OCI-LY3 (cell line): Measurements from ENCODE around the gene MAP7D3.
"Not testable (repeated sequence)": the region's sequence is repeated elsewhere in the genome, so short reads cannot be mapped to it uniquely, and the experiment has no call there.

Source experiments
- H2AFZ ChIP-seq: fragments of 200-600, 300-600 bp; shearing (Covaris generic); 2 replicates; pipeline ENCODE4 v1.6.0; 2014; ENCODE audit warnings: antibody characterized with exemption, low read depth, low read length
- H3K27ac ChIP-seq: fragments of 200-600, 300-600 bp; sonication (generic); 2 replicates; pipeline ENCODE4 v1.5.1; 2014; ENCODE audit warnings: mild to moderate bottlenecking, low read length, moderate library complexity, mixed read lengths
- H3K27me3 ChIP-seq: fragments of 200-600, 300-600 bp; sonication (generic); 2 replicates; pipeline ENCODE4 v1.6.1; 2014; ENCODE audit warnings: low read depth, low read length, mixed read lengths
- H3K36me3 ChIP-seq: fragments of 200-600, 300-600 bp; sonication (generic); replicated peaks from 2 replicates; pipeline ENCODE3; 2014; ENCODE audit warnings: low read depth, low read length, mixed read lengths
- H3K4me1 ChIP-seq: fragments of 300-600, 200-600 bp; sonication (generic); 2 replicates; pipeline ENCODE4 v1.6.1; 2014; ENCODE audit warnings: low read length, mixed read lengths
- H3K4me2 ChIP-seq: fragments of 200-600, 300-600 bp; sonication (generic); 2 replicates; pipeline ENCODE4 v1.6.1; 2014; ENCODE audit warnings: low read length, mixed read lengths
- H3K4me3 ChIP-seq: fragments of 300-600, 200-600 bp; sonication (generic); 2 replicates; pipeline ENCODE4 v1.5.1; 2014; ENCODE audit warnings: antibody characterized with exemption, mild to moderate bottlenecking, low read length, moderate library complexity
- H3K79me2 ChIP-seq: fragments of 300-600, 200-600 bp; shearing (Covaris generic); 2 replicates; pipeline ENCODE4 v1.6.1; 2014; ENCODE audit warnings: mild to moderate bottlenecking, low read length, mixed read lengths
- H3K9ac ChIP-seq: fragments of 300-600, 200-600 bp; shearing (Covaris generic); 2 replicates; pipeline ENCODE4 v1.6.0; 2014; ENCODE audit warnings: mild to moderate bottlenecking, low read length, moderate library complexity
- H3K9me3 ChIP-seq: fragments of 200-600, 300-600 bp; shearing (Covaris generic); 2 replicates; pipeline ENCODE4 v1.6.1; 2014; ENCODE audit warnings: low read length, mixed read lengths; ENCODE audit not compliant: insufficient read depth
- H4K20me1 ChIP-seq: fragments of 200-600, 300-600 bp; sonication (generic); 2 replicates; pipeline ENCODE4 v1.6.1; 2016; ENCODE audit warnings: low read length, mixed read lengths; ENCODE audit not compliant: insufficient read depth
- EZH2phosphoT487 ChIP-seq: fragments of 200-600 bp; shearing (Covaris generic); IDR thresholded peaks from 2 replicates; pipeline ENCODE4 v1.6.1; 2018; ENCODE audit warnings: antibody characterized with exemption, mixed run types, low read depth
- TF ChIP-seq, protein P1 (sequence below): fragments of 200-600, 300-600 bp; sonication (generic); IDR thresholded peaks from 2 replicates; pipeline ENCODE4 v1.5.1; 2014; ENCODE audit warnings: antibody characterized with exemption, low read length, low read depth

MAP7D3 gene

DNA sequence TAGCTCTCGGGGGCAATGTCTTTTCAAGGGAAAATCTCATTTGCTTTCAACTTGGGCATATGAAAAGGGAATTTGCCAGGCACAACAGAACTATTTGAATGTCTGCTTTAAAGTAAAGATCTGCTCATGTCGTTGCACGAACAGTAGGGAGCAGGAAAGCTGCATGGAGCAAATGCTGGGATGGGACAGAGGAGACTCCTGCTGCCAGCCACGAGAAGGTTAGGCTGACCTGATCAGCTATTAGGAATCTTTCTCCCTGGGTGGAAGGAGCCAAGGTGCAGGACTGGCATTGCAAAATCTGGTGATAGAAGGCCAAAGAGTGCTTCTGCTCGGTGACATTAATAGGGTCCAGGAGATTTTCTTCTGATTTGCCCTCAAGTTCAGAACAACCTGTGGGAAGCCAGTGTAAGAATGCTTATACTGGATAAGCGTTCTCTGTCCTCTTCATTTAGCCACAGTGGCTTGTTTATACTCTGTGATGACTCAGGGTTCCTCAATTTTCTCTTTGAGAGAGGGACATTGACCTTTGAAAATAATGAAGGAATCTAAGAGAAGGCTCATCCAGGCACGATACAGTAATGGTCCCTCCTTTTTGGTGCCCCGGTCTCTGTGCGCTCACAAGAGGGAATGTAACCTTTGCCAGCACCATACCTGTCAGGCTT lies 80.9 kb downstream of the MAP7D3 start:
- Histone ChIP-seq H3K79me2 (no peaks in the 10 kb centered on the region), H2AFZ (no peak overlapping the region), H3K9ac (no peak overlapping the region), H3K4me1 (no peaks in the 10 kb centered on the region), H3K9me3 (no peaks in the 10 kb centered on the region), H3K4me3 (no peak overlapping the region), H3K27me3 (no peaks in the 10 kb centered on the region), H3K27ac (no peak overlapping the region), H3K4me2 (no peak overlapping the region), H4K20me1 (no peaks in the 10 kb centered on the region), H3K36me3 (no peaks in the 10 kb centered on the region)
- TF ChIP-seq, protein P1, sequence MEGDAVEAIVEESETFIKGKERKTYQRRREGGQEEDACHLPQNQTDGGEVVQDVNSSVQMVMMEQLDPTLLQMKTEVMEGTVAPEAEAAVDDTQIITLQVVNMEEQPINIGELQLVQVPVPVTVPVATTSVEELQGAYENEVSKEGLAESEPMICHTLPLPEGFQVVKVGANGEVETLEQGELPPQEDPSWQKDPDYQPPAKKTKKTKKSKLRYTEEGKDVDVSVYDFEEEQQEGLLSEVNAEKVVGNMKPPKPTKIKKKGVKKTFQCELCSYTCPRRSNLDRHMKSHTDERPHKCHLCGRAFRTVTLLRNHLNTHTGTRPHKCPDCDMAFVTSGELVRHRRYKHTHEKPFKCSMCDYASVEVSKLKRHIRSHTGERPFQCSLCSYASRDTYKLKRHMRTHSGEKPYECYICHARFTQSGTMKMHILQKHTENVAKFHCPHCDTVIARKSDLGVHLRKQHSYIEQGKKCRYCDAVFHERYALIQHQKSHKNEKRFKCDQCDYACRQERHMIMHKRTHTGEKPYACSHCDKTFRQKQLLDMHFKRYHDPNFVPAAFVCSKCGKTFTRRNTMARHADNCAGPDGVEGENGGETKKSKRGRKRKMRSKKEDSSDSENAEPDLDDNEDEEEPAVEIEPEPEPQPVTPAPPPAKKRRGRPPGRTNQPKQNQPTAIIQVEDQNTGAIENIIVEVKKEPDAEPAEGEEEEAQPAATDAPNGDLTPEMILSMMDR: no peak
- TF ChIP-seq EZH2phosphoT487: no peak

DNA sequence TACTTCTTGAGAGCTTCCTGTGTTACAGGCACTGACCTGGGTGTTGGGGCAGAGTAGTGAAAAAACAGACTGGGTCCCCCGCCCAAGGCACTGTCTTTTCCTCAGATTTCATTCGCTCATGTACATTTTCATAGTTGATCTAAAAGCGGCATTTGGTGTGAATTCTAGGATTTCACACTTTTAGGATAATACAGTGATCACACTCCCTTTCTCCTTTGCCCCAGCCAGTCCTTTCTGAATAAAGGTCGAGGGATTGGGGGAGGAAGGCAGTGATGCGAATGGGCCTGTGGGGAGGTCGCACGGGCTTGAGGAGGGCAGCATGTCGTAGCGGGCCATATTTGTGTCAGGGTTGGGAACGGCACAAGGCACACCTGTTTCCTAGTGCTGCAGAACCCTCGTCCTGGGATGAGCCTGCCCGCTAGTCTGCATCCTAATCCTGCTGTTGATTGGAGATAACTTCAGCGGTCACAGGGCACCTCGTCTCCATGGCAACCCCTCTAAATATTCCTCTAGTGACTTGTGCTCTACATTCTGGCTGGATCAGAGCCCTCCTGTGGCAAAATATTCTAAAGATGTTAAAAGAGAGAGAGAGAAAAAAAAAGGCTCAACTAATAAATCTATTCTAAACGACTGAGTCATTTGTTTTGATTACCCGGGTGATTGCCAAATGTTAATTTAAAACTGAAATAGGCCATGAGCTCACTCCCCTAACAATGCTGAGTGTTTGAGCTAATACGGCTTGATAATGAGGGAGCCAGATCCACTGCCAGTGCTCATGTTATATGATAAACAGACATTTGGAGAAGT lies 82.1 kb downstream of the MAP7D3 start:
- Histone ChIP-seq H3K9ac (no peak overlapping the region), H3K4me3 (no peak overlapping the region), H3K4me2 (no peak overlapping the region), H4K20me1 (no peaks in the 10 kb centered on the region), H3K36me3 (no peaks in the 10 kb centered on the region), H3K27ac (no peak overlapping the region), H3K27me3 (no peaks in the 10 kb centered on the region), H3K4me1 (no peaks in the 10 kb centered on the region), H2AFZ (no peak overlapping the region), H3K79me2 (no peaks in the 10 kb centered on the region), H3K9me3 (no peaks in the 10 kb centered on the region)
- no peak for TF ChIP-seq EZH2phosphoT487
- TF ChIP-seq, protein P1: no peak

DNA sequence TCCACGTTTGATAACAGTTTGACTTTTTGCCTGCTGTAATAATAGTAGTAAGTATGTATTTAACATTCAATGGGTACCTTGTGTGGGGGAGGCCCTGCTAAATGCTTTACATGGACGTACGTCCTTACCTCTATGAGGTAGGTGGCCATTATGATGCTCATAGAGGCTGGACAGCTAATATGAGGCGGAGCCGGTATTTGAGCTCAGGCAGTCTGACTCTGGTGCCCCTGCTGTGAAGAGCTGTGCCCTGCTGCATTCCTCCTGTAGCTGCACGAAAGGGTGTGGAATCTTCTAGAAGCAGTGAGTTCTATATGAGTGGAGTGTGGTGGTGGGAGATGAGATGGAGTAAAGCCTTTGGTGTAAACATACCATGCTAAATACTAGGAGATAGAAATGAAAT lies 83.2 kb downstream of the MAP7D3 start:
- H3K36me3 ChIP-seq, H3K4me2 ChIP-seq, H3K79me2 ChIP-seq, H3K27ac ChIP-seq, H3K9ac ChIP-seq, H3K4me1 ChIP-seq, H3K9me3 ChIP-seq, H3K4me3 ChIP-seq, H4K20me1 ChIP-seq, H3K27me3 ChIP-seq, H2AFZ ChIP-seq: not testable (repeated sequence)

DNA sequence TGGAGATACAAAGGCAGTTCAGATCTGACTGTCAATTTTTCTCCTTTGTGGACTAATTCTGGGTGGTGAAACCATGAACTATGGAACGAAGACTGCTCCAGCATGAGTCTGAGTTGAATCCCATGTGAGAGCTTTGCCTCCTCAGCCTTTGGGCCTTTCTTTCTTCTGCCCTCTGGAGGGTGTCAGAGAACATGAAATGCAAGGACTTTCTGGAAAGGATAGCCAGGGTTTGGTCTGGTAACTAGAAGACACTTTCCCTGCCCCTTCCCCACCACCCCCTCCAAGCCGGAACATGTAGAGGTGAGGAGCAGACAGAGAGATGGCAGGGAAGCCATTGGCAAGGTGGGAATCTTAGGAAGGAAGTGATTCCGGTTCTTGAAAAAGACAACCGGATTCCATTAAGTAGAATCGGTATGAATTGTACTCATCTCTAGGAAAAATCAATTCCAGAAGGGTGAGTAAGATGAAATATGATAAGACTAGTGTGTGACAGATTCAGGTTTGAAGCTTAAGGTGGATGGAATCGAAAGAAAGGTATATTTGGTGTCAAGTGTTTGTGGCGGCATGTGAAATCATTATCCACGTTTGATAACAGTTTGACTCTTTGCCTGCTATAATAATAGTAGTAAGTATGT lies 84.9 kb downstream of the MAP7D3 start:
- Histone ChIP-seq H4K20me1 (no peaks in the 10 kb centered on the region), H3K9me3 (no peaks in the 10 kb centered on the region), H3K27ac (no peak overlapping the region), H3K4me3 (no peak overlapping the region), H3K4me1 (no peaks in the 10 kb centered on the region), H3K9ac (no peak overlapping the region), H3K79me2 (no peaks in the 10 kb centered on the region), H3K27me3 (no peaks in the 10 kb centered on the region), H2AFZ (no peak overlapping the region), H3K4me2 (no peak overlapping the region), H3K36me3 (no peaks in the 10 kb centered on the region)
- TF ChIP-seq EZH2phosphoT487: no peak
- TF ChIP-seq, protein P1: peak; percentile 17; the same call in 1 of the 2 replicates
